GM19193 (cell line): Measurements from ENCODE around the gene VIT.

ENCODE experiments used
- POLR2A ChIP-seq: IDR thresholded peaks from 4 replicates; pipeline ENCODE4 v1.6.1; 2011; ENCODE audit not compliant: insufficient read depth, insufficient read length; ENCODE audit errors: extremely low read depth

VIT gene

GRCh38 chr2:36769106-36769505 is 72.6 kb downstream of the VIT start:
- no peak for TF ChIP-seq POLR2A

- TF ChIP-seq POLR2A, result no peak
Measured at GRCh38 chr2:36770542-36771287, 74.2 kb downstream of the VIT start.

DNA sequence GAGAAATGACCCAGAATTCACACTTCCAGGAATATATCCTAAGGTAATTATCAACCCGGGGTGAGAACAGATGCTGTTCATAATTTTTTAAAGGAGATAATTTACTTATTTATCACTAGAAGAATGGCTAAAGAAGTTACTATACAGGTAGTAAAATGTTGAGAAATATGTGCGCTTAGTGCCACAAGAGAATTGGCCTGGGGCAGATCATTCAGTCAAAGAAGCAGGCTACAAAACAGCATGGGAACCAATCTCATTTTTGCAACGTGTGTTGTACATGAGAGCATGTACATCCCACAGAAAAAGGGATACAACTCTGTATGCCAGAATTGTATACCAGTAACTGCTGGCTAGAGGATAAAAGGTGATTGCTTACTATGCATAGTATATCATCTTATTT is 75.2 kb downstream of the VIT start:
- TF ChIP-seq POLR2A, result no peak

DNA sequence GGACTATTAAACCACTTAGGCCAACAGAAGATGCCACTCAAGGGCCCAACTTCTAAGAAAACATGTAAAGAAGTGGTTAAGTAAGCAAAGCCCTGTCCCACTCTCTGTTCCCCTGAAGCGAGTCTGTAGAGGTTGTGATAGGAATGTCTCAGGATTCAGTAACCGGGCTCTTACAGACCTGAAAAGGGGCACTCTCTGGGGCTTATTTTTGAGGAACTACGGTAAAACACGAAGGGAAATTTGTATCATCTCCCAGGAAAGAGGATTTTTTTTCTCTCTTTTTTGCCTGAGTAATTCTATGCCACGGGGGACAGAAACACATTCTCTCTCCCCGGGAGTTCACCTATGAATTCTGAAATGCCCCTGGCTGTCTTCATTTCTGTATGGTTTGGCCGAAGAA is 77.4 kb downstream of the VIT start:
- no peak for TF ChIP-seq POLR2A

DNA sequence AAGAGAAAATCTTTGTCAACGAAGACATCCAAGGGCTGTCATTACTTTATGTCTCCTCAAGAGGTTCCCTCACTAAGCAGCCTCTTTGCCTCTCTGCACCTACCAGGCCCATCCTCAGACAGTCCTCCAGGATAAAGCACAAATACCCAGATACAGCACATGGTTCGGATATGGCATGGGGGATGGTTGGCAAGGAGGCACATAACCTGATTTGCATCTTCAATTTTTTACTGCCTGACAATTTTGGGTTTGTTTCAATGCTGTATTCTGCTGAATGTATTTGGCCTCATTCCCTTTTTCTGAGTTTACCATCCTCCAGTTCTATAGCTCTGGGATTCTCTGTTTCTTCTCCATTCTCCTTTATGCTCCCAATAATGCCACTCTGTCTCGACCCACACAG is 78.8 kb downstream of the VIT start:
- TF ChIP-seq POLR2A, result no peak

DNA sequence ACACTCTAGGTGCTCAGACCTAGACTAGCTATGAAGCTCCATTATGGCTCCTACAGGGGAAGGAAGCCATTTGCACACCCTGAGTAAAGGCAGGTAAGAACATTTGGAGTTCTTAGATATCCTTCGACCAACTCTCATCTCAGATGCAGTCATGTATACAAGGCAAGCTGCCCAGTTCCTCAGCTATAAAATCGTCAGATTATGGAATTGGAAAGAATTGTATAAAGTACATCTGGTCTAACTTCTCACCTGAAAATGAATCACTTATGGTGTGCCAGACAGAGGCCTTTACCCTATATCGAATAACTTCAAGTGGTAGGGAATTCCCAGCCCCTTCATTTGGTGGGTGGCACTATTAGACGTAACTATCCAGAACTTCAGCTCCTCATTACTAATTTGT is 79.3 kb downstream of the VIT start:
- TF ChIP-seq POLR2A, result no peak

GRCh38 chr2:36777272-36777671 is 80.8 kb downstream of the VIT start:
- no peak for TF ChIP-seq POLR2A

GRCh38 chr2:36777788-36778187 is 81.3 kb downstream of the VIT start:
- no peak for TF ChIP-seq POLR2A

- TF ChIP-seq POLR2A, result no peak
Measured at GRCh38 chr2:36779462-36779861, 83.0 kb downstream of the VIT start.

- TF ChIP-seq POLR2A, result no peak
Measured at GRCh38 chr2:36780231-36780839, 83.8 kb downstream of the VIT start.

- no peak for TF ChIP-seq POLR2A
Measured at GRCh38 chr2:36781907-36782720, 85.6 kb downstream of the VIT start.

GRCh38 chr2:36783246-36783645 is 86.7 kb downstream of the VIT start:
- no peak for TF ChIP-seq POLR2A

- TF ChIP-seq POLR2A, result no peak
Measured at GRCh38 chr2:36785179-36785795, 88.8 kb downstream of the VIT start.

GRCh38 chr2:36789181-36789804 is 92.8 kb downstream of the VIT start:
- no peak for TF ChIP-seq POLR2A

- TF ChIP-seq POLR2A, result no peak
Measured at GRCh38 chr2:36792951-36793350, 96.4 kb downstream of the VIT start.
